ENCODE results near the gene KLHL17. TPM values are rescaled to one million over a fixed set of nuclear protein-coding genes. Genes with fewer than 3 reads are reported as not detected.

Gene KLHL17
- total RNA-seq, 6 experiments from 2014 or later, result 12.2 to 17.5 (median 13.2) TPM

DNA sequence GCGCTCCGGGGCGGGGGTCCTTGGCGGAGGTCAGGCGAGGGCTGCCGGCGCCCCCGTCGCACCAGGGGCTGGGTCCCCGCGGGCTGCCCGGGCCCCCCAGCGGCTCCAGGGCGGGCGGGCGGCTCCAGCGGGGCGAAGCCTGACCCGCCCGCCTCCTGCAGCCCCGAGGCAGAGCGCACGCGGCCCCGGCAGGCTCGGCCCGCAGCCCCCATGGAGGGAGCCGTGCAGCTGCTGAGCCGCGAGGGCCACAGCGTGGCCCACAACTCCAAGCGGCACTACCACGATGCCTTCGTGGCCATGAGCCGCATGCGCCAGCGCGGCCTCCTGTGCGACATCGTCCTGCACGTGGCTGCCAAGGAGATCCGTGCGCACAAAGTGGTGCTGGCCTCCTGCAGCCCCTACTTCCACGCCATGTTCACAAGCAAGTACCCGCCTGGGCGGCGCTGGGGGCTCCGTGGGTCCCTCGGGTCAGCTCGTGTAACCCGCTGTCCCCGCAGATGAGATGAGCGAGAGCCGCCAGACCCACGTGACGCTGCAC is 817 bp downstream of the KLHL17 start:
- no peak overlapping the region for H3K27ac Mint-ChIP-seq
- TF ChIP-seq, protein P1, sequence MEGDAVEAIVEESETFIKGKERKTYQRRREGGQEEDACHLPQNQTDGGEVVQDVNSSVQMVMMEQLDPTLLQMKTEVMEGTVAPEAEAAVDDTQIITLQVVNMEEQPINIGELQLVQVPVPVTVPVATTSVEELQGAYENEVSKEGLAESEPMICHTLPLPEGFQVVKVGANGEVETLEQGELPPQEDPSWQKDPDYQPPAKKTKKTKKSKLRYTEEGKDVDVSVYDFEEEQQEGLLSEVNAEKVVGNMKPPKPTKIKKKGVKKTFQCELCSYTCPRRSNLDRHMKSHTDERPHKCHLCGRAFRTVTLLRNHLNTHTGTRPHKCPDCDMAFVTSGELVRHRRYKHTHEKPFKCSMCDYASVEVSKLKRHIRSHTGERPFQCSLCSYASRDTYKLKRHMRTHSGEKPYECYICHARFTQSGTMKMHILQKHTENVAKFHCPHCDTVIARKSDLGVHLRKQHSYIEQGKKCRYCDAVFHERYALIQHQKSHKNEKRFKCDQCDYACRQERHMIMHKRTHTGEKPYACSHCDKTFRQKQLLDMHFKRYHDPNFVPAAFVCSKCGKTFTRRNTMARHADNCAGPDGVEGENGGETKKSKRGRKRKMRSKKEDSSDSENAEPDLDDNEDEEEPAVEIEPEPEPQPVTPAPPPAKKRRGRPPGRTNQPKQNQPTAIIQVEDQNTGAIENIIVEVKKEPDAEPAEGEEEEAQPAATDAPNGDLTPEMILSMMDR (IDR thresholded peaks at IDR 0.05), result no peak
- no peak for DNase-seq
- H3K4me1 Mint-ChIP-seq (ENCODE audit: low read depth), result peaks cover 16% of the 10 kb centered on the region
- no peaks in the 10 kb centered on the region for H3K9me3 Mint-ChIP-seq
- H3K36me3 Mint-ChIP-seq (ENCODE audit: low read depth), result peaks cover 14% of the 10 kb centered on the region
- peak overlapping the region; percentile 47 for H3K4me3 Mint-ChIP-seq
- no peaks in the 10 kb centered on the region; the same call in 1 of the 2 replicates for H3K27me3 Mint-ChIP-seq (ENCODE audit: insufficient read depth)

DNA sequence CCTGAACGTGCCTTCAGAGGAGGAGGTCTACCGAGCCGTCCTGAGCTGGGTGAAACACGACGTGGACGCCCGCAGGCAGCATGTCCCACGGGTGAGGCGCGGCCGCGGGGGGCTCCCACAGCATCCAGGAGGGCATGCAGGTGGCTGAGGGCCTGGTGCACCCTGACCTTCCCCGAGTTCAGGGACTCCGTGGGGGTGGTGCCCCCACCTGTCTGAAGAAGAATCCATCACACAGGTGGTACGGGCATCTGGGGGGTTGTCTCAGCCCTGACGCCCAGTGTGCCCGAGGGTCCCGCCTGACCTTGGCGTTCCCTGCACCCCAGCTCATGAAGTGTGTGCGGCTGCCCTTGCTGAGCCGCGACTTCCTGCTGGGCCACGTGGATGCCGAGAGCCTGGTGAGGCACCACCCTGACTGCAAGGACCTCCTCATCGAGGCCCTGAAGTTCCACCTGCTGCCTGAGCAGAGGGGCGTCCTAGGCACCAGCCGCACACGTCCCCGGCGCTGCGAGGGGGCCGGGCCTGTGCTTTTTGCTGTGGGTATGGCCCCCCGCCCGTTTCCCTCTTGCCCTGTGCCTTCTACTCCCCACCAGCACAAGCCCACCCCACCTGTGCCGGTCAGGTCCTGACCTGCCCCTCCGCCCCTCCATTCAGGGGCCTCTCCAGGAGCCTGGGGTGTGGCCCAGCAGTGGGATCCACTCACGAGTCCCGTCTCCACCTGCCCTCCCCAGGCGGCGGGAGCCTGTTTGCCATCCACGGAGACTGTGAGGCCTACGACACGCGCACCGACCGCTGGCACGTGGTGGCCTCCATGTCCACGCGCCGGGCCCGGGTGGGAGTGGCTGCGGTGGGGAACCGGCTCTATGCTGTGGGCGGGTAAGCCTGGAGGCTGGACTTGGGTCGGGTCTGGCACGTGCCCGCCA is 2.3 kb downstream of the KLHL17 start:
- peaks cover 7% of the 10 kb centered on the region for H3K36me3 Mint-ChIP-seq (ENCODE audit: low read depth)
- H3K4me3 Mint-ChIP-seq, result no peak overlapping the region
- DNase-seq, result no peak
- TF ChIP-seq, protein P1 (IDR thresholded peaks at IDR 0.05), result no peak
- H3K27me3 Mint-ChIP-seq (ENCODE audit: insufficient read depth), result no peaks in the 10 kb centered on the region
- H3K9me3 Mint-ChIP-seq, result no peaks in the 10 kb centered on the region
- H3K27ac Mint-ChIP-seq, result no peak overlapping the region
- peaks cover 11% of the 10 kb centered on the region for H3K4me1 Mint-ChIP-seq (ENCODE audit: low read depth)

DNA sequence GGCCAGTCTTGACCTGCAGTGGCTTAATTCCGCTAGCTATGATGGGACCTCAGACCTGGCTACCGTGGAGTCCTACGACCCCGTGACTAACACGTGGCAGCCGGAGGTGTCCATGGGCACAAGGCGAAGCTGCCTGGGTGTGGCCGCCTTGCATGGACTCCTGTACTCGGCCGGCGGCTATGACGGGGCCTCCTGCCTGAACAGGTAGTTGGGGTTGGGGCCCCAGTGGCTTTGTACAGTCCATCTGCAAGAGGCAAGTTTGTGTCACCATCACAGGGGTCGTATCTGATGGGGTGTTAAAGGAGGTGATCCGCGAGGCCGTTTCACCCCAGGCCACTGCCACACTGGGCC is 2.9 kb downstream of the KLHL17 start:
- H3K27me3 Mint-ChIP-seq (ENCODE audit: insufficient read depth), result no peaks in the 10 kb centered on the region
- H3K9me3 Mint-ChIP-seq, result no peaks in the 10 kb centered on the region
- no peak for DNase-seq
- H3K36me3 Mint-ChIP-seq (ENCODE audit: low read depth), result peaks cover 4% of the 10 kb centered on the region
- no peak overlapping the region for H3K4me3 Mint-ChIP-seq
- TF ChIP-seq, protein P1 (IDR thresholded peaks at IDR 0.05), result no peak
- H3K27ac Mint-ChIP-seq, result no peak overlapping the region
- peaks cover 5% of the 10 kb centered on the region for H3K4me1 Mint-ChIP-seq (ENCODE audit: low read depth)

DNA sequence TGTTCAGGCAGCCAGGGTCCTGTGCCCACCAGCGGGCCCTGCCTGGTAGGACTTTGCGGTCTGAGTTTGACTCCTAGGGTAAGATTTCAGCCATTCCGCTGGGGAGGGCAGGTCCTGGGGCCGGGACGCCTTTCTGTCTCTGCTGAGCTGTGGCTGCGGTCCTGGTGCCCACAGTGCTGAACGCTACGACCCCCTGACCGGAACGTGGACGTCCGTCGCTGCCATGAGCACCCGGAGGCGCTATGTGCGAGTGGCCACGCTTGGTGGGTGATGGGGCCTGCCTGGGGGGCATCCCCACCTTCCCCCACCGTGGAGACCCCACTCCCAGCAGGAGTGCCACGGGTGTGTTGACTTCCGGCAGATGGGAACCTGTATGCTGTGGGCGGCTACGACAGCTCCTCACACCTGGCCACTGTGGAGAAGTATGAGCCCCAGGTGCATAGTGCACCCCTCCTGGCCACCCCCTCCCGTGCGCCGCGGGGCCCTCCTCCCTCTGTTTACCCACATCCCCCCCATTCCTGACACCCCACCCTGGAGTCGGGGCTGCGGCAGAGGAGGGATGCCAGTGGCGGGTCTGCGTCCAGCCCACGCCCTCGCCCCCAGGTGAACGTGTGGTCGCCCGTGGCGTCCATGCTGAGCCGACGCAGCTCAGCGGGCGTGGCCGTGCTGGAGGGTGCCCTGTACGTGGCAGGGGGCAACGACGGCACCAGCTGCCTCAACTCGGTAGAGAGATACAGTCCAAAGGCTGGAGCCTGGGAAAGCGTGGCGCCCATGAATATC is 3.6 kb downstream of the KLHL17 start:
- no peak overlapping the region for H3K27ac Mint-ChIP-seq
- H3K4me3 Mint-ChIP-seq, result no peak overlapping the region
- TF ChIP-seq, protein P1 (IDR thresholded peaks at IDR 0.05), result no peak
- no peak for DNase-seq
- no peaks in the 10 kb centered on the region for H3K4me1 Mint-ChIP-seq (ENCODE audit: low read depth)
- H3K9me3 Mint-ChIP-seq, result no peaks in the 10 kb centered on the region
- H3K27me3 Mint-ChIP-seq (ENCODE audit: insufficient read depth), result no peaks in the 10 kb centered on the region
- H3K36me3 Mint-ChIP-seq (ENCODE audit: low read depth), result no peaks in the 10 kb centered on the region; the same call in 1 of the 2 replicates

DNA sequence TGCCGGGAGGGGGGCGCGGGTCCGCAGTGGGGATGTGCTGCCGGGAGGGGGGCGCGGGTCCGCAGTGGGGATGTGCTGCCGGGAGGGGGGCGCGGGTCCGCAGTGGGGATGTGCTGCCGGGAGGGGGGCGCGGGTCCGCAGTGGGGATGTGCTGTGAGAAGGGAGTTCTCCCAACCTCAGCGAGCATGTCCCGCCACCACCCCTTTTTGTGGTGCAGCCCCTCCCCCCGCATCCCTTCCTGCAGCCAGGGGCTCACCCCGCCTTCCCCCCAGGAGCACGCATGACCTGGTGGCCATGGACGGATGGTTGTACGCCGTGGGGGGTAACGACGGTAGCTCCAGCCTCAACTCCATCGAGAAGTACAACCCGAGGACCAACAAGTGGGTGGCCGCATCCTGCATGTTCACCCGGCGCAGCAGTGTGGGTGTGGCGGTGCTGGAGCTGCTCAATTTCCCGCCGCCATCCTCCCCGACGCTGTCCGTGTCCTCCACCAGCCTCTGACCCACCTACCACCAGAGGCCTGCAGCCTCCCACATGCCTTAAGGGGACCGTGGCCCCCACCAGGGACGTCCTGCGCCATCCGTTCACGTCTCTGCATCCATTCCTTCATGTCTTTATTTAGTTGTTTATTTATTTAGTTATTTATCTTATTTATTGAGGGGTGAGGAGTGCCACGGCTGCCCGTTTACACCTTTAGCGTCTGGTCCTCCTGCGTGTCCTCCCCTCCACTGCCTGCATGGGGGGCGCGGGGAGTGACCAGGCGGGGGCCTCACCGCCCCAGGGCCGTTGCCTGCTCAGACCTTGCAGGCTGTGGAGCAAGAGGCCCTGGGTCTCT is 4.5 kb downstream of the KLHL17 start:
- DNase-seq, result no peak
- Mint-ChIP-seq H3K36me3 (ENCODE audit: low read depth) (no peaks in the 10 kb centered on the region; the same call in 1 of the 2 replicates), H3K9me3 (no peaks in the 10 kb centered on the region), H3K27ac (no peak overlapping the region), H3K4me3 (no peak overlapping the region), H3K4me1 (ENCODE audit: low read depth) (no peaks in the 10 kb centered on the region), H3K27me3 (ENCODE audit: insufficient read depth) (no peaks in the 10 kb centered on the region)
- TF ChIP-seq, protein P1 (IDR thresholded peaks at IDR 0.05), result no peak
